ENCODE results near the gene PTGFRN.

The PTGFRN gene

DNA sequence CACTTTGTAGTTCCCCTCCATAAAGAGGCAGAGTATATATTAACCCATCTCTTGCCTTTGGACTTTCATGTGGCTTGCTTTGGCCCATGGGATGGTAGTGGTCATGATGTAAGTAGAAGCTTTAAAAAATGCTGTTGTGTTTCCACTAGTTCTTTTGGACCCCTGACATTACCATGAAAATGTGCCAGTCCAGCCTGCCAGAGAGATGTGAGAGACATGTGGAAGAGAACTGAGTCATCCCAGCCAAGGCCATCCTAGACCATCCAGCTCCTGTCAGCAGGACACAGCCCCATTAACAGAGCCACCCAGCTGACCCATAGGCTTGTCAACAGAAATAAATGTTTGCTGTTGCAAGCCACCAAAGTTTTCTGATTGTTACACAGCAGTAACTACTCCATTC lies 87.9 kb downstream of the PTGFRN start:
- DNase-seq (ENCODE audit: low spot score): no peak

DNA sequence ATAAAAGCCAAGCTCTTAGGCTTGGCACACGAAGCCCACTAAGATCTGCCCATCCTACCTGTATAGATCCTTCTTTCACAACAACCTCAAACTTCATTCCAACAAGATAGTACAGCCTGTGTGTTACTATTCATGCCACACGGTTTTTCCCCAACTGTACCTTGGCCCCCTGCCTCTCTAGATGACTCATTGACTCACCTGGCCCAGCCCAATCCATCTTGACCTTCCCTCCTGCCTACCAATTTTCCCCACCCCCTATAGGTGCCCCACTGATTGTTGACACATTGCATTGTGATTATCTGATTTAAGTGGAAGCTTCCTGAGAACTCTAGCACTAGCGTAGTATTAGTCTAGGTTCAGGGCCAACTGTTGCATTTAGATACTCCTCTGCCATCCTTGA lies 89.9 kb downstream of the PTGFRN start:
- no peak for DNase-seq (ENCODE audit: low spot score)

DNA sequence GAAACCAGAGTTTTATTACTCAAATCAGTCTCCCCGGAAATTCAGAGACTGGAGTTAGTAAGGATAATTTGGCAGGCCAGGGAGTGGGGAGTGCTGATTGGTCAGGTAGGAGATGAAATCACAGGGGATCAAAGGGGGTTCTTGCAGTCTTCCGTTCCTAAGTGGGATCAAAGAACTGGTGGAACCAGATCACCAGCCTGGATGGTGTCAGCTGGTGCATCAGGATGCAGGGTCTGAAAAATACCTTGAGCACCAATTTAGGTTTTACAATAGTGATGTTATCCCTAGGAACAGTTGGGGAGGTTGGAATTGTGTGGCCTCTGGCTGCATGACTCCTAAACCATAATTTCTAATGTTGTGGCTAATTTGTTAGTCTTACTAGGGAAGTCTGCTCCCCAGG lies 90.4 kb downstream of the PTGFRN start:
- no peak for DNase-seq (ENCODE audit: low spot score)

DNA sequence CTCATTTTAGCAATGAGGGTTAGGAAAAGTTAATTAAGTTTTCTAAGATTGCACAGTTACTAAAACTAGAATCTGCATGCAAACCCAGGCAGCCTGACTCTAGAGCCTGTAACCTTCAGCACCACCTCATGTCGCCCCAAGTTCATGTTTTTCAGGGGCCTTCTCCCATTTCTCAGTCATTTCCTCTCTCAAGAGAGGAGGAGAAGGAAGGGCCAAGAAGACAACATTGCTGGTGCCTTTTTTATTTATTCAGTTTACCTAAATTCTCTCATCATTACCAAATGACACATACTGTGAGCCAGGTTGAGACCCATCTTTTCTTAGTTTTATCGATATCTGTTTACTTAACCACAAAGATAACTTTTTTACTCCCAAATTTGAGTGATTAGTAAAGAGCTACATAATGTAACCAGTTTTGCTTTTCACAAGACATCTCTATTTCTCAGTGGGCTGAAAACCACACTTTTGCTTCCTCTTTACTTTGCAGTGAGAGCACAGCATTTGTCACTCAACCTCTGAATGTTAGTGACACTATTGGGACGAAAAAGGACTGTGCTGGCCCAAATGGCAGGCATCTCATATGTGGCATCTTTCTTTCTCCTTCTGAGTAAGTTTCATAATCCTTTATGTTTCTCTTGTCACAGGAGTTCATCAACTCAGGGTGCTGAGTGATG lies 91.7 kb downstream of the PTGFRN start, which contains the start of gene CD101:
TSS of gene CD101 (plus strand) at position 507 of the 674 bp plus-strand sequence. CDS start at position 565, 58 bp downstream.
- DNase-seq (ENCODE audit: low spot score): no peak

DNA sequence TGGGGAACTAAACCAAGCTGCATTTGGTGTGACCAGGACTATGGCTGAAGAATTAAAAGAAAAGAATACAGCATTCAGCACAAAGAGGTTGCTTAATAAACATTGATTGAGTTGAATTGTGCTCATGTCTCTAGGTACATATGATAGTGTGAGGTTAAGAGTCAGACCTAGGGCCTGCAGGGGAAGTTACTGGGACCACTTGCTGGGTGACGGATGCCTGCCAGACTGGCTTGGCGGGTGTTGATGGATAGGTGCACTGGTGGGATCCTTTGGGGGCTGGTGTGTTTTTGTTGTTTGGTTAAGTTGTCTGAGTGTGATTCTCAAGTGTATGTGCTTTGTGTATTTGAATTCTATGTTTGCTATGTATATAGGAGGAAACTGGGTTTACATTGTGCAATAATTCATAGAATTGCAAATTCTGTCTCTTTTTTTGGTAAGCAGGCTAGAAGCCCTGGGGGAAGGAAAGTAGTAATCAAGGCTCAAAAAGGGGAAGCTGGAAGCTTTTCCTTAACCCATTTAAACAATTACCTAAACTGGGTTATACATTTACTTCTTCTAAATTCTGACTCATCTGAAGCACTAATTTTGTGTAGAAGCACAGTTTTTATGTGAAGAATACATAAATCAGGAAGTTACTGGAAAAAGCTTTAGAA lies 93.6 kb downstream of the PTGFRN start:
- DNase-seq (ENCODE audit: low spot score): no peak

DNA sequence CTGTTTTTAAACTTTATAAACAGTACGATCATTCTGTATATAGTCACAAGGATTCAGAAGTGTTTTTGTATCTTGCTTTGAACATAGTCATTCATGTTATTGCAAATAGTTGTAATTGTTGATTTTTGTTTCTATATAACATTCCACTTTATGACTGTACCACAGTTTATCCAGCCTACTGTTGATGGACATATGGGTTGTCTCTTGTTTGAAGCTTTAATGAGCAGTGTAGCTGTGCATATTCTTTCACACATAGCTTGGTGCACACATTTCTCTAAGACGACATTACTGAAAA lies 98.0 kb downstream of the PTGFRN start:
- DNase-seq (ENCODE audit: low spot score): no peak

DNA sequence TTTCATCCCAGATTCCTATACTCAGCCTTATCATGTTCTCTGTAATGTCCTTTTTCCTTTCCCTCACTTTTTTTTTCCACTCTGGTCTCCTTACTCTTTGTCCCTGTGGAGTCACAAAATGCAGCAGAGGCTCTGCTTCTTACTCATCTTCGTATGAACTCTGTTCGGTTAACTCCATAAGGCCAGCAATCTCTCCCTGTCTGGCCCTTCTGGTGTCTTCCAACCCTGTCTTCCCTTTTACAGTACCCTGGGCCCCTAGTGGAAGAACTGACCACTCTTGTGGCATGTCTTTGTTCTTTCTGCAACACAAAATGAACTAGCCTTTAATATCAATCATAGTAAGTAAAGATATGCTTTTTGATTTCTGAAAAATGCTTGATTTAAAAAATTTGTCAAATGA lies 98.9 kb downstream of the PTGFRN start:
- DNase-seq (ENCODE audit: low spot score): no peak

DNA sequence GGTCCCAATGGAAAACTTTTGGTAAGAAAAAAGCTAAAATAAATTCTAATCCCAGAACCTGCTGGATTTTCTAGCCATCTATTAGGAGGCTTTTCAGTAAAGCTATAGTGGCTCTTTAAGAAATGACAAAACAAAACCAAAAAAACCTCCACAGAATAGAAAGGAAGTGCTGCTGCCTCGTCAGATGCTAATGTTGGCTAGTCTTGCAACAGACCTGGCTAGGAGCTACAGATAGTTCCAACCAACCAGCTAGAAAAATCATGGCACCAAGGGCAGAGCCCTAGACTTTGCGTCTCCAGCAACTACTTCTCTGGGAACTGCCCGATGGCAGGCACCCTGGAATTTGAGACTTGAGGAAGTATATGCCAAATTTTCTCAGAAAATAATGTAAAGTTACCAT lies 99.4 kb downstream of the PTGFRN start:
- DNase-seq (ENCODE audit: low spot score): no peak

DNA sequence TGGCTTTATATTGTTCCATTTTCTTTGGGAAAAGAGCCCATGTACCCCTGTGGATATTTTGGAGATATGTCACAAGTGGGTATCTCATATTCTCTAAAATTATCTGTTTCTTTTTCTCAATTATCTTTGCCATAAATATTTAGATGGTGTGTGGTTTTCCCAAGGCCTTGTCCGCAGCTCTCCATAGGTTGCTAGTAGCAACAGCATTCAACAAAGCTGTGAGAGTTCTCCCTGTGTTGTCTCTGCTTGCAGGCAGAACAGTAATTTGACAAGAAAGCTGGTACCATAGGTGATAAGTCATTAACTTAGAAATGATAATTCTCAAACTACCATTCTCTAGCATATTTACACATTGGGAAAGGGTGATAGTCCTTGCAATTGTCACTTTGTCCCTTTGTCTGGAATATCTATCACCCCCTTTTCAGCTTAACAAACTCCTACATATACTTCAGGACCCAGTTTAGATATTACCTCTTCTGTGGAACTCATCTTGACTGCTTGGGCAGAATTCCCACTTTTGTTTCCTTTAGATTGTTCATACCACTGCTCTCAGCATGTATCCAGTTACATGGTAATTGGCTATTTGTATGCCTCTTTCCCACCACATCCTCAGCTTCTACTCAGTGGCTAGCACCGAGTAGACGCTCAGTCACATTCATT lies 100.7 kb downstream of the PTGFRN start:
- DNase-seq (ENCODE audit: low spot score): no peak

DNA sequence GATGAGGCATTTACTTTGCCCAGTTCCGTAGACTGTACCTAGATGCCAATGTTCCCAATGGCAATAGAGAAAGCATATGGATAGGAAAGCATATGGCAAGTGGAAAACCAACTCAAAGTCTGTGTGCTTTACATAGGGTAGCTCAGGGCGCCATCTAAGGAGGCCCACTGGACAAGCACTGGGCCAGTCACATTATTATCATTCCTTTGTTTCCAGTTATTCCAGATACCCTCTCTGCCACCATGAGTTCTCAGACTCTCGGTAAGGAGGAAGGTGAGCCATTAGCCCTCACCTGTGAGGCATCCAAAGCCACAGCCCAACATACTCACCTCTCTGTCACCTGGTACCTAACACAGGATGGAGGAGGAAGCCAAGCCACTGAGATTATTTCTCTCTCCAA lies 101.6 kb downstream of the PTGFRN start:
- DNase-seq (ENCODE audit: low spot score): no peak

DNA sequence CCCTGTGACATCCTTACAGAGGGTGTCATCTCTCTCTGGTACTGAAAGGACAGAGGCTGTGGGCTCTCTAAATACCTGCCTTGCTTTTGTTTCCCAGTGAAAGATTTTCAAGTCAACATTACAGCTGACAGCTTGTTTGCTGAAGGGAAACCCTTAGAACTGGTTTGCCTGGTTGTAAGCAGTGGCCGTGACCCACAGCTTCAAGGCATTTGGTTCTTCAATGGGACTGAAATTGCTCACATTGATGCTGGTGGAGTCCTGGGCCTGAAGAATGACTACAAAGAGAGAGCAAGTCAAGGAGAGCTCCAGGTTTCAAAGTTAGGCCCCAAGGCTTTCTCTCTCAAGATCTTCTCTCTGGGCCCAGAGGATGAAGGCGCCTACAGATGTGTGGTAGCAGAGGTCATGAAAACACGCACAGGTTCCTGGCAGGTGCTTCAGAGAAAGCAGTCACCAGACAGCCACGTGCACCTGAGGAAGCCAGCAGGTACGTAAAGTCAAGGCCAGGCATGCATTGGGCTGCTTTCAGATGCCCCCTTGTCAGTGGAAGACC lies 103.7 kb downstream of the PTGFRN start:
- no peak for DNase-seq (ENCODE audit: low spot score)

DNA sequence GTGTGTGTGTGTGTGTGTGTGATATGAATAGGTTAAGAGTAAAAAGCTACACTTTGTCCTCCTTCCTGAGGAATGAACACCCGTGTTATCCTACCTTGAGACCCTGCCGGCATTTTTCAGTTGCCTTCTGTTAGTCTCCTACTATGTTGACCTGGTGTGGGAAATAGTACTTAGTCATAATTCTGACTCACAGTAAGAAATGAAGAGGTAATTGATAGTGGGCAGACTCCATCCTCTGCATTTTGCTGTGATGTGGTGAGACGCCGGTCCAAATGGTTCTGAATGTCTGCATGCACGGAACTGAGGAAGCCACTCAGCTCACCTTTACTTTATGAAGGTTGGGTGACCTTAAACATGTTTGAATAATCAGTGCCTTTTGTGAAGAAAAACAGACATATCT lies 104.5 kb downstream of the PTGFRN start:
- DNase-seq (ENCODE audit: low spot score): no peak

DNA sequence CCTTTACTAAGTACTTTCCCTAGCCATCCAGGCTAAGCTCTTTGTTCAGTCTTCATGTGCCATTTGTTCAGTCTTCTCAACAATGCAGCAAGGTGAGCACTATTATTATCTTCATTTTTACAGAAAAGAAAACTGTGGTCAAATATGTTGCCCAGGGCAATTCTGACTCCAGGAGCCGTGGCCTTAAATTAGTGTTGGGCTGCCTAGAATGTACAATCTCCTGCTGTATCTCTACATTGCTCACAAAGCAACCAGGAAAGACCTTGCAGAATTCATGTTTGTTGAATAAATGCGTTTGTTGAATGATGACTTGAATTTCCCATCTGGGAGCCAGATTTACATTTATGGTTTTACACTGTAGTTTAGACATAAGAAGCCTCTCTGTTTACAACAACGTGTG lies 106.0 kb downstream of the PTGFRN start:
- DNase-seq (ENCODE audit: low spot score): no peak

DNA sequence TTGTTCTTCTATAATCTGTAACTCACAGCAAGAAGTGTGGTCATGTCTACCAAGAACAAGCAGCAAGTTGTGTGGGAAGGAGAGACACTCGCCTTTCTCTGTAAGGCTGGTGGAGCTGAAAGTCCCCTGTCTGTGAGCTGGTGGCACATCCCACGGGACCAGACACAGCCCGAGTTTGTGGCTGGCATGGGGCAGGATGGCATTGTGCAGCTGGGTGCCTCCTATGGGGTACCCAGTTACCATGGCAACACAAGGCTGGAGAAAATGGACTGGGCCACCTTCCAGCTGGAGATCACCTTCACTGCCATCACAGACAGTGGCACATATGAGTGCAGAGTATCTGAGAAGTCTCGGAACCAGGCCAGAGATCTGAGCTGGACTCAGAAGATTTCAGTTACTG lies 107.3 kb downstream of the PTGFRN start:
- DNase-seq (ENCODE audit: low spot score): no peak

DNA sequence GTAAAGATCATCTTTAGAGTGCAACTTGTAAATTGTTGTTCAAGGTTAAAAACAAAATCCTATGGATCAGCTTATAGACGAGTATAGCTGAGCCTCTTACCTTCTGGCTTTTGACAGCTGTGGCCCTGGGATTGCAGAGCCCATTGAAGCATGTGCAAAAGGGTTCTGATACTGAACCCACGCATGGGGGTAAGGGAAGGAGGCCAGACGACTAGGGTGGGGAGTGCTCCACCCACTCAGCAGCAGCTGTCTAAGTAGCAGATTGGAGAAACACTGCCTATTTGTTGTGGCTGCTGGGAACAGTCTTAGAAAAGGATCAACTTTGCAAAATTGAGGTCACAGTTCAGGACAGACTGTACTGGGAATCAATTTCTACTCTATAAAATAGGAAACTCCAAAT lies 107.9 kb downstream of the PTGFRN start:
- DNase-seq (ENCODE audit: low spot score): no peak

DNA sequence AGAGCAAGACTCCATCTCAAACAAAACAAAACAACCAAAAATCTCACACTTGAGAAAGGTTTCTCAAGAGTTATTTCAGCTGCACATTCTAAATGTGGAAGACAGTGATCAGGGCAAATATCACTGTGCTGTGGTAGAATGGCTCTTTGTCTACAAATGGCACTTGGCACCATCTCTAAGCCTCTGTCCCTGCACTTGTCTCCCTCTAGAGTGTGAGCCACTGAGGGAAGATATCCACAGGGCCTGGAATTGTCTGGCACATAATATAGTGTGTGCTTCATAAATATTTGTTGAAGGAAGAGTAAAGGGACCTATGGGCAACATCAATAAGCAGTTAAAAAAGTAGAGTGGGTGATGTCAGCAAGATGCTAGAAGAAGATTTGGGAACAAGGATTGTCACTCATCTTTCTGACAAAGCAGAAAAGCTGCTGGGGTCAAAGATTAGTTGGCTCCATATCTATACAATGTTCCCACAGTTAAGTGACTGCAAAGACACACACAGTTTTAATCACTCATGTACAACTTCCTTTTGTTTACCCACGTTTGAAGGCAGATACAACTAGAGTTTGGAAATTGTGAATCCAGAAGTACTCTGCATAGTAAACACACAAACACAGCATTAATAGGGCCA lies 110.9 kb downstream of the PTGFRN start:
- DNase-seq (ENCODE audit: low spot score): no peak

DNA sequence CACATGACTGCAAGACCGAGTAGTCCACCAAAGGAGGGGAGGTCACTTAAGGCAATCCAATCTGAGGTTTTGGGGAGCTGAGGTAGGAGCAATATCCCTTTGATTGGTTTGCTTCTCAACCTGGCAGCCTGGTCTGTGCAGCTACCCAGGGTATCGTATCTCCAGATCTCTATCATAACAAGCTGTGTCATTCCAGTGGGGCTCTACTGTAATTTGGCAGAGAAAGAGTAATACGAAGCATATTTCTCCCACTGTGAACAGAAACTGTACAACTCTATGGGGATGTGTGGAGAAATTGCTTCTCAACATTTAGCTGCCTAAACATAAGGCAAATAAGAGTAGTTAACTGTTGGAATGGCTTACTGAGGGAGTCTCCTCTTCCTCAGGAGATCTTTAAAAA lies 112.4 kb downstream of the PTGFRN start:
- DNase-seq (ENCODE audit: low spot score): no peak

DNA sequence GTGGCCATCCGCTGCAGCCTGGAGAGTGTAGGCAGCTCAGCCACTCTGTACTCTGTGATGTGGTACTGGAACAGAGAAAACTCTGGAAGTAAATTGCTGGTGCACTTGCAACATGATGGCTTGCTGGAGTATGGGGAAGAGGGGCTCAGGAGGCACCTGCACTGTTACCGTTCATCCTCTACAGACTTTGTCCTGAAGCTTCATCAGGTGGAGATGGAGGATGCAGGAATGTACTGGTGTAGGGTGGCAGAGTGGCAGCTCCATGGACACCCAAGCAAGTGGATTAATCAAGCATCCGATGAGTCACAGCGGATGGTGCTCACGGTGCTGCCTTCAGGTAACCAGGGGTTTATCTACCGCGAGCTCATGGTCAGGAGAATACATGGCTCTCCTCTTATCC lies 115.9 kb downstream of the PTGFRN start:
- no peak for DNase-seq (ENCODE audit: low spot score)

DNA sequence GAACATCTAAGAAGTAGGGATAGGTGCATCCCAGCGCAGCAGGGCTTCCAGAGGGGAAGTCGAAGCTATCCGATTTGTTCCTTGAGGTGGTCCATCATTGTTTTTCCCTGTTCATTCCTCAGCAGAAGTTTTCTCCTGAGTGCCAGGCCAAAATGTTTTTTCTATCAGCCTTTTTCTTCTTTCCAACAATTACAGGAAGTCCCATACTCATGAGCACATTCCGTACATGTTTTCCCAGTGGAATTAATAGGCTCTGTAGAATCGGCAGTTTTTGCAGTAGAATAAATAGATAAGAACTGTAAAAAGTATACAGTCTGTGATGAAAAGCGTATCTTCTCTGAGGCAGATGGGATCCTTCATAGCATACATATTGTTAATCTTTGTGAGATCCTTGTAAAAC lies 116.6 kb downstream of the PTGFRN start:
- no peak for DNase-seq (ENCODE audit: low spot score)

DNA sequence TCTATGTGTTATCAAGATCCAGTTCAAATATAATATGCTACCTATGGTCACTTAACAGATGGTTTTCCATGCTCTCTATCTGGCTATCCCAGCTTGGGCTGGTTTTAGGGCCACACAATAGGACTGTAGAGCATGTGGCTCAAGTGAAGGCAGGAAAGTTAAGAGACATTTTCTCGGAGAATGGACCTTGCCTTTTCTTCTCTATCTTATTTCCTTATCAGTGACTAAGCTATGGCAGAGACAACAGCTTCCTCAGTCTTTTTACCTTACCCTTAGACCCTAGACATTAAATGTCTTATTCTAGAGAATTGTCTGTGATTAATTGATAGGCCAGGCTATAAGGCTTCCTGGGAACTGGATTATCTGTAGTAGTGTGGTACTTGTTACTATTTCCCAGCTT lies 120.0 kb downstream of the PTGFRN start:
- no peak for DNase-seq (ENCODE audit: low spot score)

DNA sequence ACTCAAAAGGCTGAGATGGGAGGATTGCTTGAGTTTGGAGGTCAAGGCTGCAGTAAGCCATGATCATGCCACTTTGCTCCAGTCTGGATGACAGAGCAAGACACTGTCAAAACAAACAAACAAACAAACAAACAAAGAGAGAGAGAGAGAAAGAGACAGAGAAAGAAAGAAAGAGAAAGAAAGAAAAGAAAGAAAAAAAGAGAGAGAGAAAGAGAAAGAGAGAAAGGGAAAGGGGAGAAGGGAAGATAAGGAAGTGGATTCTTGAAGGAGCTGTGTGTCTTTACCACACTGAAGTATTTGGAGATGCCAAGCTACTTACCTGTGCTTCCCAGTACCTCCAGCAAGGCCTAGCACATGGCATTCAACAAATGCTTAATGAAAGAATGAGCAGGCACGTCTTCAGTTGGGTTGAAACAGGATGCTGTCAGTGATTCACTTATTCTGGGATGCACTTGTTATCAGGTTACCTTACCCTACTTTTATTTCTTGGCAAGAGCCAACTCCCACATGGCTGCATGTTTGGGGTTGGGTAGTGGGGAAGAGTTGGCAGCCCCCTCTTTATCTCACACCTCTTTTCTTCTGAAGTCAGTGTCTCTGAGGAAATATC lies 120.7 kb downstream of the PTGFRN start:
- DNase-seq (ENCODE audit: low spot score): no peak

DNA sequence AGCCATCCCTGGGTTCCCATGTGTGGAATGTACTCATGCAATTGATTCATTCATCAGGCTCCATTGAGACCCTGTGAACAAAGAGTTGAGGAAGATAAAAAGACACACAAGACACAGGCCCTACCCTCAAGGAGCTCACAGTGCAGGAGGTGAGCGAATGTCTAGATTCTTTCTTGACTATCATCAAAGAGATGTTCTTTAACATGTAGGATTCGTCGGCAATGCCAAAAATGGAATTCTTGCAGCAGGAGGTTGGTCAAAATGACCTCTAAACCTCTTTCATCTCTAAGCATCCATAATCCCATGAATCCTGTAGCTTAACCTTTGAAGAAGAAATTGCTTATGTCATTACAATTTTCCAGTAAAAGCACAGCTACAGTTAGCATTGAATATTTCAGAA lies 122.5 kb downstream of the PTGFRN start:
- DNase-seq (ENCODE audit: low spot score): no peak
